Small intestine (tissue), 7 donors: ENCODE results near the gene DOC2A. TPM values are rescaled to one million over a fixed set of nuclear protein-coding genes. Genes with fewer than 3 reads are reported as not detected.
"Not testable (repeated sequence)": the region's sequence is repeated elsewhere in the genome, so short reads cannot be mapped to it uniquely, and the experiment has no call there.

Source experiments
- DNase-seq, 2 donors: peaks; one replicate each; pipeline versions ENCODE4 v3.0.0 to v3.0.0-alpha.2; 2013
- FAIRE-seq: peaks from 2 replicates; lab custom pipeline; 2012; peaks lifted over from hg19 to GRCh38; lab: Jason Lieb, UNC
- H3K27ac ChIP-seq, 3 donors: one replicate each; pipeline ENCODE4 v1.5.1; 2013; ENCODE audit warnings: low read length in 2 of 3, mild to moderate bottlenecking in 2 of 3, control low read depth in 1 of 3, inconsistent platforms in 1 of 3, low read depth in 1 of 3, moderate library complexity in 1 of 3
- H3K27me3 ChIP-seq, 3 donors: one replicate each; pipeline ENCODE4 v1.6.1; 2013; ENCODE audit warnings: low read length in 3 of 3, inconsistent platforms in 1 of 3; ENCODE audit not compliant: control insufficient read depth in 3 of 3, insufficient read depth in 3 of 3
- H3K36me3 ChIP-seq, 3 donors: one replicate each; pipeline ENCODE4 v1.6.1; 2013; ENCODE audit warnings: low read length in 3 of 3, inconsistent platforms in 1 of 3, low read depth in 1 of 3, mild to moderate bottlenecking in 1 of 3, moderate library complexity in 1 of 3; ENCODE audit not compliant: control insufficient read depth in 3 of 3, insufficient read depth in 2 of 3
- H3K4me1 ChIP-seq, 3 donors: one replicate each; pipeline ENCODE4 v1.6.1; 2013; ENCODE audit warnings: low read length in 2 of 3, inconsistent platforms in 1 of 3, low read depth in 1 of 3, mild to moderate bottlenecking in 1 of 3, moderate library complexity in 1 of 3; ENCODE audit not compliant: control insufficient read depth in 3 of 3, insufficient read depth in 2 of 3
- H3K4me3 ChIP-seq, 3 donors: one replicate each; pipeline ENCODE4 v1.5.1; 2013; ENCODE audit warnings: low read length in 3 of 3, control low read depth in 1 of 3, inconsistent platforms in 1 of 3, low read depth in 1 of 3, mild to moderate bottlenecking in 1 of 3, moderate library complexity in 1 of 3
- H3K9me3 ChIP-seq, 2 donors: one replicate each; pipeline ENCODE4 v1.6.1; 2013; ENCODE audit warnings: low read depth in 1 of 2, low read length in 1 of 2; ENCODE audit not compliant: control insufficient read depth in 2 of 2, insufficient read depth in 1 of 2
- WGBS, 3 donors: extraction: QIAGEN DNeasy Blood & Tissue Kit; methylation state at CpG; one replicate each; pipeline ENCODE4 v1.1.7; 2013; 5-methylcytosine and 5-hydroxymethylcytosine counted together
- polyA plus RNA-seq, 4 donors: library from polyadenylated mRNA; stranded (reverse) in 3 of 4; unstranded in 1 of 4; fragments of 200-250 nt in 3 of 4; fragments of 120-200 nt in 1 of 4; gene quantifications; one replicate each; pipeline versions ENCODE4 v1.2.1 to v1.2.3, GENCODE V29; 2013
- donor health status: healthy with polysubstance abuse.
- donor health status: control.
- donor health status: control.
- donor health status: Bipolar disorder and iron deficiency.
- donor health status: healthy.

The DOC2A gene
- polyA plus RNA-seq, 4 donors: 1.3 to 4.6 (median 1.6) TPM; not detected in 1

DNA sequence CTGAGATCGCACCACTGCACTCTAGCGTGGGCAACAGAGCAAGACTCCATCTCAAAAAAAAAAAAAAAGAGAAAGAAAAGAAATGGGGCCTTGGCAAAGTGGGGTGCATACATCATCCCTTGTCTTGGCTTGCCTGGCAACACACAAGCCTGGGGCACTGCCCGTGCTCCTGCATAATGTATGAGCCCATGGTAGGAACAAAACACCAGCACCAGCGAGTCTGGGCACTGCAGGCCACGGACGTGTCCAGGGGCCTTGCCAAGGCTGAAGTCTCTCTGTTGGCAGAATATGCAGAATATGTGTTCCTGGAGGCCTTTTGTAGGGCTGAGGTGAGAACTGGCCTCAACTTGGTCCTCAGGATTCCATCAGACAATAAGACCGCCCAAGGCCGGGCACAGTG lies 39.0 kb upstream of the DOC2A start:
- FAIRE-seq: no peak
- Histone ChIP-seq H3K4me3 (no peak overlapping the region), H3K27ac (no peak overlapping the region), H3K36me3 (peaks cover 0 to 2% (median 0%) of the 10 kb centered on the region in 3 donors), H3K27me3 (peaks cover 0 to 8% (median 0%) of the 10 kb centered on the region in 3 donors), H3K9me3 (no peaks in the 10 kb centered on the region), H3K4me1 (peaks cover 0 to 10% (median 0%) of the 10 kb centered on the region in 3 donors)
- 93 to 94% (median 94%) methylated on average over 8 of the region's 8 CpGs for WGBS, 3 donors
- no peak for DNase-seq

DNA sequence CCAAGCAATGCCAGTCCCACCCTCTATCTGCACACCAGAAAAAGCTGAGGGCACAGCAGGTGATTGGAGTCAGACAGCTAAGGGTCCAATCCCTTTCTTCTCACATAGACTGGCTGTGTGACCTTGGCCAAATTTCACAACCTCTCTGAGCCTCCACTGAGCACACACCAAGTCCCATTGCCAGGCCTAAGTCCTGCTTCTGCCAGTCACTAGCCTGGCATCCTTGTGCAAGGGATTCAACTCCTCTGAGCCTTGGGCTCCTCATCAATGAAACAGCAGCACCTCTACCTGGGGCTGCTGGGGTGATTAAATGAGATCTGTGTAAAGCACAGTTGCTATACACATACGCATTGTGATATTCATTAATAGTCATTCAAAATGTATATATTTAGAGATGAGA lies 35.8 kb upstream of the DOC2A start:
- no peaks in the 10 kb centered on the region for H3K36me3 ChIP-seq
- WGBS, 3 donors: 73 to 93% (median 87%) methylated on average over 1 of the region's 1 CpG
- H3K4me3 ChIP-seq: no peak overlapping the region
- H3K4me1 ChIP-seq: no peaks in the 10 kb centered on the region
- H3K27me3 ChIP-seq: peaks cover 0 to 8% (median 0%) of the 10 kb centered on the region in 3 donors
- no peak for FAIRE-seq
- no peak overlapping the region for H3K27ac ChIP-seq
- no peaks in the 10 kb centered on the region for H3K9me3 ChIP-seq
- no peak for DNase-seq

- FAIRE-seq: no peak
- Histone ChIP-seq H3K36me3 (no peaks in the 10 kb centered on the region), H3K27me3 (peaks cover 0 to 8% (median 0%) of the 10 kb centered on the region in 3 donors), H3K9me3 (no peaks in the 10 kb centered on the region), H3K27ac (no peak overlapping the region), H3K4me1 (no peaks in the 10 kb centered on the region), H3K4me3 (no peak overlapping the region)
- DNase-seq: no peak
- 54 to 63% (median 58%) methylated on average over 8 of the region's 8 CpGs for WGBS, 3 donors
Measured at GRCh38 chr16:30046178-30046577, 35.4 kb upstream of the DOC2A start.

DNA sequence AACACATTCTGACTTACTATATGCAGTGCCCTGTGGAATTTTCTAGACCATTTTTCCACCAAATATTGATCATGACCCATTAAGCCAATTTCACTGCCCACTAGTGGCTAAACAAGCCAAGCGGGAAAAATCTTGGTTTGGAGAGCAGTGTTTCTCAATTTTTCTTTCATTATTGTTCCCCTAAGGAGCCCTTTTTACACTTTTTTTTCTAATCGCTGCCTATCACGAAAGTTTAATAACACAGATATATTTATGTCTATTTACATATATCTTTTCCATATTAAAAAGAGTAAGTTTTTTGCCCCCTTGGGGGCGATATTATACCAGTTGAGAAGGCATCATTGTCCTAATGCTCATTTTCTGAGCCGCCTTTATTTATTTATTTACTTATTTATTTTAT lies 31.0 kb upstream of the DOC2A start:
- DNase-seq (no peak), FAIRE-seq (no peak)
- peaks cover 0 to 8% (median 0%) of the 10 kb centered on the region in 3 donors for H3K27me3 ChIP-seq
- no peaks in the 10 kb centered on the region for H3K9me3 ChIP-seq
- no peak overlapping the region for H3K4me3 ChIP-seq
- no peak overlapping the region for H3K27ac ChIP-seq
- H3K36me3 ChIP-seq: no peaks in the 10 kb centered on the region
- WGBS, 3 donors: 10 to 24% (median 15%) methylated on average over 5 of the region's 5 CpGs
- no peaks in the 10 kb centered on the region for H3K4me1 ChIP-seq

DNA sequence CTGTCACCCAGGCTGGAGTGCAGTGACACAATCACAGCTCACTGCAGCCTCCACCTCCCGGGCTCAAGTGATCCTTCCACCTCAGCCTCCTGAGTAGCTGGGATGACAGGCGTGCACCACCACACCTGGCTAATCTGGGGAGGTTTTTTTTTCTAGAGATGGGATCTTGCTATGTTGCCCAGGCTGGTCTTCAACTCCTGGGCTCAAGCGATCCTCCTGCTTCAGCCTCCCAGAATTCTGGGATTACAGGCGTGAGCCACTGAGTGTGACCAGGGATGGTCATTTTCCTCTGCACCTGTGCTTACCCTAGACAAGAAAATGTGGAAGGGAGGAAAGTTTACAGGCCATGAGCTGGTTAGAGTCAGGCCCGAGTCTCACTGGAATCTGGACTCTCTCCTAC lies 29.9 kb upstream of the DOC2A start:
- not testable (repeated sequence) for H3K4me3 ChIP-seq, H3K27me3 ChIP-seq, H3K36me3 ChIP-seq, H3K27ac ChIP-seq, DNase-seq, H3K4me1 ChIP-seq, H3K9me3 ChIP-seq, FAIRE-seq
- 79 to 91% (median 86%) methylated on average over 5 of the region's 5 CpGs for WGBS, 3 donors

DNA sequence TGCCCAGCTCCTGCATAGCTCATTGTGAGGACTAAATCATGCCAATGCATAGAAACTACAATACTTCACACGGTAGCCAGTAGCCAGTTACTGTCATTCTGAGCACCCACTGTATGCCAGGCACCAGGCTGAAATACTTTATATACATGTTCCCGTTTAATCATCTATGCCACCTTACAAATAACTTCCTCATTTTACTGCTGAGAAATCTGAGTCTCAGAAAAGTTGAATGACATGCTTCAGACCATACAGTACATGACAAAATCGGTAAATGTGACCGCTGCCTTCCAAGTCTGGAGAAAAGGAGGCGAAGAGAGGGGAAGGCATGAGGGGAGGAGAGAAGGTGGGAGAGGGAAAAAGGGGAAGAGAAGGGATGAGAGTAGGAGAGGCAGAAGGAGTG lies 29.4 kb upstream of the DOC2A start:
- Histone ChIP-seq H3K27ac (no peak overlapping the region), H3K4me3 (no peak overlapping the region), H3K4me1 (no peaks in the 10 kb centered on the region), H3K9me3 (no peaks in the 10 kb centered on the region), H3K36me3 (no peaks in the 10 kb centered on the region), H3K27me3 (peaks cover 0 to 4% (median 2%) of the 10 kb centered on the region in 3 donors)
- 61 to 67% (median 63%) methylated on average over 5 of the region's 5 CpGs for WGBS, 3 donors
- FAIRE-seq (no peak), DNase-seq (no peak)

GRCh38 chr16:30033270-30033669 lies 22.4 kb upstream of the DOC2A start:
- FAIRE-seq (no peak), DNase-seq (no peak)
- no peaks in the 10 kb centered on the region for H3K4me1 ChIP-seq
- H3K9me3 ChIP-seq: no peaks in the 10 kb centered on the region
- no peak overlapping the region for H3K4me3 ChIP-seq
- H3K27ac ChIP-seq: no peak overlapping the region
- peaks cover 7 to 55% (median 15%) of the 10 kb centered on the region in 3 donors for H3K27me3 ChIP-seq
- no peaks in the 10 kb centered on the region for H3K36me3 ChIP-seq
- 57 to 68% (median 61%) methylated on average over 7 of the region's 7 CpGs for WGBS, 3 donors

DNA sequence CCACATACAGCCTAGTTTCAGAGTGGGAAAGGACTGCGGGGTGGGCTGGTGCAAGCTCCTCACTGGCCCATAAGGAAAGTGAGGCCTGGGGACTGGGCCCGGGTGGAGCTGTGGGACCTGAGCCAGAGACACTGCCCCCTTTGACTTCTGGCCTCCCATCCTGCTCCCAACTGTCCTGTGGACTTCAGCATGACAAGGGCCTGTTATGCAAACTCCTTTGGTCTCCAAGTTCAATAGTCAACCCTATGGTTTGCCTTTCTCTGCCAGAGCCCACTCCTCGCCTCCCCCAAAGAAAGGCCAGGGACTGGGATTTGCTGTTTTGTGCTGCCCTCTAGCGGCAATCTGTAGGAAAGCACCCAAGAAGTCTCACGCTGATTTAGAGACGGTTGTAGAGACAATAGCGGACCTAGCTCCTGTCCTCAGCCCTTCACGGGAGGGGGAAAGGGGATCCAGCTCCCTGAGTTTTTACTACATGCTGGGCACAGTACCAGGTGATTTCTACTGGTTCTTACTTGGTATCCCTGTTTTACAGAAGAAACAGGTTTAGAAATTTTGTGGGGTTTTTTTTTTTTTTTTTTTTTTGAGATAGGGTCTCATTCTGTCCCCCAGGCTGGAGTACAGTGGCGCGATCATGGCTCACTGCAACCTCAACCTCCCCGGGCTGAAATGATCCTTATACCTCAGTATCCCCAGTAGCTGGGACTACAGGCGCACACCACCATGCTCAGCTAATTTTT lies 21.4 kb upstream of the DOC2A start:
- no peak overlapping the region for H3K4me3 ChIP-seq
- H3K9me3 ChIP-seq: no peaks in the 10 kb centered on the region
- WGBS, 3 donors: 24 to 29% (median 24%) methylated on average over 12 of the region's 12 CpGs
- FAIRE-seq (no peak), DNase-seq (peak; percentile 59 to 66)
- no peaks in the 10 kb centered on the region for H3K36me3 ChIP-seq
- H3K27me3 ChIP-seq: peaks cover 7 to 65% (median 15%) of the 10 kb centered on the region in 3 donors
- no peak overlapping the region for H3K27ac ChIP-seq
- no peaks in the 10 kb centered on the region for H3K4me1 ChIP-seq
